HepG2 (cell line): Measurements from ENCODE around the gene ZNF652. TPM values are rescaled to one million over a fixed set of nuclear protein-coding genes. Genes with fewer than 3 reads are reported as not detected.

Source experiments
- ARID4A ChIP-seq: sonication (generic); formaldehyde crosslinking; IDR thresholded peaks from 2 replicates; pipeline ENCODE4 v1.5.0; 2020; ENCODE audit warnings: mild to moderate bottlenecking, missing genetic modification reagents, borderline replicate concordance
- GABPB1 ChIP-seq: IDR thresholded peaks from 2 replicates; pipeline ENCODE4 v1.6.1; 2016; ENCODE audit warnings: mild to moderate bottlenecking, missing genetic modification reagents, moderate library complexity, missing compliant biosample characterization
- HMGA1 ChIP-seq: sonication (generic); formaldehyde crosslinking; conservative IDR thresholded peaks from 2 replicates; pipeline ENCODE4 v1.4.0; 2020; ENCODE audit warnings: missing genetic modification reagents
- RBAK ChIP-seq: sonication (generic); formaldehyde crosslinking; IDR thresholded peaks from 2 replicates; pipeline ENCODE4 v1.5.1; 2020; ENCODE audit warnings: mild to moderate bottlenecking, missing genetic modification reagents
- SKI ChIP-seq: fragments of 450-650 bp; IDR thresholded peaks from one replicate; pipeline ENCODE4 v1.6.1; 2018; ENCODE audit warnings: mild to moderate bottlenecking; ENCODE audit not compliant: partially characterized antibody
- SP4 ChIP-seq: sonication (generic); formaldehyde crosslinking; IDR thresholded peaks from 2 replicates; pipeline ENCODE4 v1.8.1; 2023; ENCODE audit warnings: mild to moderate bottlenecking, missing genetic modification reagents
- YEATS4 ChIP-seq: sonication (generic); formaldehyde crosslinking; IDR thresholded peaks from 2 replicates; pipeline ENCODE4 v1.4.0; 2020; ENCODE audit warnings: missing genetic modification reagents, borderline replicate concordance
- ZFX ChIP-seq: sonication (generic); formaldehyde crosslinking; IDR thresholded peaks from 2 replicates; pipeline ENCODE4 v1.4.0; 2020; ENCODE audit warnings: mild to moderate bottlenecking, low read depth, missing genetic modification reagents, moderate library complexity
- ZNF333 ChIP-seq: sonication (generic); formaldehyde crosslinking; IDR thresholded peaks from 2 replicates; pipeline ENCODE4 v1.4.0; 2020; ENCODE audit warnings: mild to moderate bottlenecking, missing genetic modification reagents, borderline replicate concordance
- ZNF350 ChIP-seq: sonication (generic); formaldehyde crosslinking; IDR thresholded peaks from 2 replicates; pipeline ENCODE4 v1.4.0; 2020; ENCODE audit warnings: mild to moderate bottlenecking, low read depth, missing genetic modification reagents, borderline replicate concordance
- ZNF672 ChIP-seq: sonication (generic); formaldehyde crosslinking; IDR thresholded peaks from 2 replicates; pipeline ENCODE4 v1.8.1; 2022; ENCODE audit warnings: missing genetic modification reagents
- ZNF687 ChIP-seq: sonication (generic); formaldehyde crosslinking; IDR thresholded peaks from 2 replicates; pipeline ENCODE4 v1.5.1; 2020; ENCODE audit warnings: mild to moderate bottlenecking, missing genetic modification reagents, moderate library complexity
- ZNF761 ChIP-seq: sonication (generic); formaldehyde crosslinking; conservative IDR thresholded peaks from 2 replicates; pipeline ENCODE4 v1.4.0; 2020; ENCODE audit warnings: mild to moderate bottlenecking, missing genetic modification reagents
- polyA plus RNA-seq, 8 experiments: library from polyadenylated mRNA; depleted of rRNA in 3 of 8; stranded (reverse) in 7 of 8; unstranded in 1 of 8; fragments of >200 nt; fragmentation: Illumina TruSeq in 4 of 8; extraction: Trizol in 4 of 8; gene quantifications; 2 replicates each; pipeline versions ENCODE4 v1.2.1 to v1.2.3, GENCODE V29; 2011 to 2016; ENCODE audit warnings: low read depth in 4 of 8, missing spikeins in 1 of 8, mixed read lengths in 1 of 8; ENCODE audit not compliant: insufficient read depth in 1 of 8
- total RNA-seq, 5 experiments: library from RNA; depleted of rRNA; stranded (reverse); fragments of >200 nt; fragmentation: Illumina TruSeq; extraction: Trizol; gene quantifications; 2 replicates each; pipeline ENCODE4 v1.2.3, GENCODE V29; 2016; ENCODE audit warnings: low read depth in 1 of 5
- TF ChIP-seq, protein P1 (sequence below): sonication (generic); formaldehyde crosslinking; IDR thresholded peaks from 2 replicates; pipeline ENCODE4; 2020; ENCODE audit warnings: missing genetic modification reagents, mild to moderate bottlenecking, borderline replicate concordance

The ZNF652 gene
- total and polyA plus RNA-seq, 2 of the 13 experiments (the other 11 are each of a cell fraction or from before 2014, with no cell fraction given), result 16.2 to 30.2 TPM

DNA sequence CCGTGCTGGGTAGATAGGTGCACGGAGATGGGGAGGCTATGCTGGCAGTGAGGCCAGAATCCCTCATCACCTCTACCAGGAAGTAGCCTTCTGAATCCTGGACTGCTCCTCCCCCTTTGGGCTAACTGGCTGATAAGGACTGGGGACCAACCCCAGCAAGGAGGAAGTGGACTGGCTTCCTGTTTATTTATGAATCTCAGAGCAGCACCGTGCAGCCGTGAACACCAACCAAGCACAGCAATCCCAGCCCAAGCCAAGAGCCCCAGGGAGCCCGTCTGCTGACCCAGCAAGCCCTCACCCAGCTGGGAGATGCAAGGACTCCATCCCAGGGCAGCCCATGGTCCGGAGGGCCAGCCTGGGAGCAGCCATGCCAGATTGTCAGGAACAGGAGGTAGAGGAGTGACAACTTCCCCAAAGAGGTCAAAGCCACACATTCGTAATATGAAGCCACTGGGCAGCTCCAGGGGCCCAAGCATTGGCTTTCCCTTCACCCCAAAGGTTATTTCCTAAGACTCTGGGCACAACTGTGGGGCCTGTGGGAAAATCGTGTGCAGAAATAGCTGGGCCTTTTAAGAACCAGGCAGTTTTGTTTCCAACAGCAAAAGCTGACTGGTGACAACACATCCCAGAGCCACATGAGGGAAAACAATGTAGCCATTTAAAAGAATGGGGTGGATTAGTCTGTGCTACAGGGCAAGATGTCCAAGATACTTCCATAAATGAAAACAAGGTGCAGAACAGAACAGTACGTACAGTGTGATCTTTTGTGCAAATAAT is 28.7 kb upstream of the ZNF652 start (continued):
- peak; percentile 22; the same call in 1 of the 2 replicates for TF ChIP-seq ARID4A
- TF ChIP-seq ZNF687, result peak; percentile 80
- no peak for TF ChIP-seq ZNF672
- TF ChIP-seq, protein P1, sequence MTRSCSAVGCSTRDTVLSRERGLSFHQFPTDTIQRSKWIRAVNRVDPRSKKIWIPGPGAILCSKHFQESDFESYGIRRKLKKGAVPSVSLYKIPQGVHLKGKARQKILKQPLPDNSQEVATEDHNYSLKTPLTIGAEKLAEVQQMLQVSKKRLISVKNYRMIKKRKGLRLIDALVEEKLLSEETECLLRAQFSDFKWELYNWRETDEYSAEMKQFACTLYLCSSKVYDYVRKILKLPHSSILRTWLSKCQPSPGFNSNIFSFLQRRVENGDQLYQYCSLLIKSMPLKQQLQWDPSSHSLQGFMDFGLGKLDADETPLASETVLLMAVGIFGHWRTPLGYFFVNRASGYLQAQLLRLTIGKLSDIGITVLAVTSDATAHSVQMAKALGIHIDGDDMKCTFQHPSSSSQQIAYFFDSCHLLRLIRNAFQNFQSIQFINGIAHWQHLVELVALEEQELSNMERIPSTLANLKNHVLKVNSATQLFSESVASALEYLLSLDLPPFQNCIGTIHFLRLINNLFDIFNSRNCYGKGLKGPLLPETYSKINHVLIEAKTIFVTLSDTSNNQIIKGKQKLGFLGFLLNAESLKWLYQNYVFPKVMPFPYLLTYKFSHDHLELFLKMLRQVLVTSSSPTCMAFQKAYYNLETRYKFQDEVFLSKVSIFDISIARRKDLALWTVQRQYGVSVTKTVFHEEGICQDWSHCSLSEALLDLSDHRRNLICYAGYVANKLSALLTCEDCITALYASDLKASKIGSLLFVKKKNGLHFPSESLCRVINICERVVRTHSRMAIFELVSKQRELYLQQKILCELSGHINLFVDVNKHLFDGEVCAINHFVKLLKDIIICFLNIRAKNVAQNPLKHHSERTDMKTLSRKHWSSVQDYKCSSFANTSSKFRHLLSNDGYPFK (CRISPR knock-in tag), result peak; percentile 37; the same call in 1 of the 2 replicates
- TF ChIP-seq ZNF350 (CRISPR knock-in tag), result peak; percentile 38; the same call in 1 of the 2 replicates
- no peak; the same call in 1 of the 2 replicates for TF ChIP-seq ZNF761
- peak; percentile 71; the same call in 1 of the 2 replicates for TF ChIP-seq YEATS4 (CRISPR knock-in tag)
- peak; percentile 76; the same call in 1 of the 2 replicates for TF ChIP-seq ZNF333
- peak; percentile 38 for TF ChIP-seq ZFX (CRISPR knock-in tag)
- TF ChIP-seq HMGA1 (CRISPR knock-in tag), result no peak
- TF ChIP-seq SP4 (CRISPR knock-in tag), result peak; percentile 19; the same call in 1 of the 2 replicates
- peak; percentile 66 for TF ChIP-seq GABPB1 (CRISPR knock-in tag)
- TF ChIP-seq RBAK, result peak; percentile 88; the same call in 1 of the 2 replicates
- TF ChIP-seq SKI, result no peak
